ENCODE results near the gene ZNF324. TPM values are rescaled to one million over a fixed set of nuclear protein-coding genes. Genes with fewer than 3 reads are reported as not detected.

The ZNF324 gene
- total and polyA plus RNA-seq, 9 of the 15 experiments (the other 6 are each of a cell fraction or from before 2014, with no cell fraction given), result 0.92 to 16.4 (median 5.3) TPM

- TF ChIP-seq EWSR1 (IDR thresholded peaks at IDR 0.05; ENCODE audit: borderline replicate concordance, low read depth, partially characterized antibody), result no peak
- TF ChIP-seq ZNF143 (CRISPR knock-in tag; IDR thresholded peaks at IDR 0.05), result peak; percentile 68
- TF ChIP-seq SREBF2 (CRISPR knock-in tag; IDR thresholded peaks at IDR 0.05), result no peak
- no peak for TF ChIP-seq HOMEZ (CRISPR knock-in tag; IDR thresholded peaks at IDR 0.05)
- peak; percentile 64; the same call in 1 of the 2 replicates for TF ChIP-seq ZBTB26 (CRISPR knock-in tag; IDR thresholded peaks at IDR 0.05)
- TF ChIP-seq ZBTB11 (CRISPR knock-in tag; IDR thresholded peaks at IDR 0.05), result peak; percentile 97 to 100 (median 98)
- 0 out of 2 replicates have a peak, but pooled peaks have one; percentile 52 for TF ChIP-seq SMAD3 (CRISPR knock-in tag; conservative IDR thresholded peaks at IDR 0.05)
- TF ChIP-seq ID3 (CRISPR knock-in tag; IDR thresholded peaks at IDR 0.05), result no peak
- TF ChIP-seq ID3 (tag; IDR thresholded peaks at IDR 0.05), result peak; percentile 71; the same call in 1 of the 2 replicates
- TF ChIP-seq ZNF830 (CRISPR knock-in tag; IDR thresholded peaks at IDR 0.05), result peak; percentile 85; the same call in 1 of the 2 replicates
- TF ChIP-seq MEIS2 (IDR thresholded peaks at IDR 0.05; ENCODE audit: partially characterized antibody), result peak; percentile 45
- no peak for TF ChIP-seq ZNF398 (CRISPR knock-in tag; IDR thresholded peaks at IDR 0.05)
- no peak for TF ChIP-seq HNRNPK (IDR thresholded peaks at IDR 0.05; ENCODE audit: low read depth, low read length, poor library complexity, severe bottlenecking)
- TF ChIP-seq HSF4 (CRISPR knock-in tag; IDR thresholded peaks at IDR 0.05; ENCODE audit: borderline replicate concordance), result no peak
- TF ChIP-seq ZNF511 (CRISPR knock-in tag; IDR thresholded peaks at IDR 0.05), result no peak
- TF ChIP-seq DPF2 (IDR thresholded peaks at IDR 0.05), result 0 out of 2 replicates have a peak, but pooled peaks have one; percentile 23
Measured at GRCh38 chr19:58499021-58499927, 32.4 kb downstream of the ZNF324 start (continued).

Measured in K562 (cell line).